SW 1271 (cell line): ENCODE measurements around the gene GNB1L.

ENCODE experiments used
- DNase-seq, 2 experiments: peaks; one replicate each; lab custom pipeline; 2025; lab: John Stamatoyannopoulos, UW

GNB1L gene

GRCh38 chr22:19876314-19876940 lies 21.8 kb upstream of the GNB1L start:
- DNase-seq = no peak

DNA sequence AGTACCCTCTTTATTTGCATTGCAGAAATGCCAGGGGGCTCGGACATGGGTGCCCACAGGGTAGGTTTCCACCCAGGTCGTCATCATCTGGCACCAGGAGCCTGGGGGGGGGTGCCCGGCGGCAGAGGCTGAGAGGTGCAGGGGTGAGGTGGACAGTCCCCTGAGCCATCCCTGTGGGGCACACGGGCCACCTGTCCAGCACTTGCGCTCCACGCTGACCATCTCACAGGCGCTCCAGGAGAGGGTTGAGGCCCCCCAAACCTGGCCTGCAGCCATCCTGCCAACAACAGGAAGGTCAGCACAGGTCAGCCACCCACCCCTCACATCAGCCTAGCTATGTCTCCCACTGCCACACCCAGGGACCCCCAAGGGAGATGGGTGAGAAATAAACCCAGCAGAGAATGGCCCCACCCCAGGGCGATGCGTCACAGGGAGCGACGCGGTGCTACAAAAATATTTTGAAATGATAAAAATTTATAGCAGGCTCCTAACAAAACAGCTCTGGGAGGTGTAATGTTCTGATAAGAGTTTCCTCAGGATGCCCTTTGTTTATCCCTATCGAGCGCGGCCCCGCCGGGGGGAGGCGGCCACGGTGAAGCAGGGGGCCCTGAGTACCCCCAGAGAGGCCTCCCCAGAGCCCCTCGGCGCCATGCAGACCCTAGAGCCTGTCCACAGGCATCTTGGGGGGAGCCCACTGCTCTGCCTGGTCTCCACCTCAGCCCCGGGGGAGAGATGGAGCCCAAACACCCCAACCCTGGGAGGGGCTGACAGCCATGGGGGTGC lies 21.0 kb upstream of the GNB1L start:
- DNase-seq = no peak

DNA sequence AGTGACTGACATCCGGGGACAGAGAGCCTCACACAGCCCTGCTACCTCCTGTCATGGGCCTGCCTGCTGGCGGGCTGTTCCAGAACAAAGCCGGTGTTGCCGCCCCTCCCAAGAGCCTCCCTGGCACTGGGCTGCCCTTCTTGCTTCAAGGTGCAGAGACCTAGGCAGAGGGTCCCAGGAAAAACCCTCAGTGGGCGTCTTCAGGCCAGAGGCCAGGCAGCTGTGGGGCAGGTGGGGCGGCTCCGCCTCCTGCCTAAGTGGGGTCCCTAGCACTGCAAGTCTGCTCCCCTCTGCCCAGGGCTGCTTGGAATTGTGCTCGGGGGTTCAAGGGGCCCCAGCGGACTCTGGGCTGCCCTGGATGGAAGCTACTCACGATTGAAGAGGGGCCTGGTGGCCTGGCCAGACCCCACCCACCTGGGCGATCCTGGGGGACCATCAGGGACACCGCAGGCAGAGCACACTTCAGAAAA lies 20.4 kb upstream of the GNB1L start:
- no peak for DNase-seq

GRCh38 chr22:19874307-19875060 lies 19.8 kb upstream of the GNB1L start:
- DNase-seq = no peak

GRCh38 chr22:19873960-19874306 lies 19.3 kb upstream of the GNB1L start:
- no peak for DNase-seq

DNA sequence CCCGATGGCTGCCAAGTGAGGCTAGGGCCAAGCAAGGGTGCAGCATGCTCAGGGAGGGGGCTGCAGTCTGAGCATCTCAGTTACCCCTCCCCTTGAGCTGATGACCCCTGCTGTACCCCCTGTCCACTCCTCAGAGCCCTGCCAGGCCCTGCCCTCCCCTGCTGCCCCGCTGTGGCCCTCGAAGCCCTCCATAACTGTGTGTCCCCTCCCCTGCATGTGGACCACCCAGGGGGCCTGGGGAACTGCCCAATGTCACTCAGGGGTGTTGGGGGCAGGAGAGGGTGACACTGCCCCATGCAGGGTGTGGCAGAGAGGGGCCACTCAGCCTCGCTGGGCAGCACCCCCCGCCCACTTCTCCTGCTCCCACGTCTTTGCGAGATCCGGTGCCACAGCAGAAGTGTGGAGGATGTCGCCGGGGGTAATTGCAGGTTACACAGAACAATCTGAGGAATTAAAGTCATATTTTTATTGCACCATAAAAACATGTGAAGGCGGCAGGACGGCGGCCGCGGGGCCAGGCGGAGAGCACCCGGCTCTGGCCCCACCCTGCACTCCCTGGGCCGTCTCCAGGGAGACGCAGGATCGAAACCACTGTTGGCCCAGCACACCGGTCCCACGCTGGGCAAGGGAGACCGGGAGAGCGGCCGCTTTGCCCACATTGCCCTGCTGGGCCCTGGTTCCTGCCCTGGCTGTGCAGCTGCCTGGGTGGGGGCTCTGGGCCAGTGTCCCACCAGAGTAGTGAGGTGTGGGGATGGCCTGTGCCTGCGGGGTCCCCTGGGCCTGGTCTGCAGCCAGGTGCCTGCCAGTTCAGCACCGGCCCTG lies 18.7 kb upstream of the GNB1L start:
- no peak for DNase-seq

- DNase-seq = no peak
These were observed 18.1 kb upstream of the GNB1L start for GRCh38 chr22:19872779-19873137.

DNA sequence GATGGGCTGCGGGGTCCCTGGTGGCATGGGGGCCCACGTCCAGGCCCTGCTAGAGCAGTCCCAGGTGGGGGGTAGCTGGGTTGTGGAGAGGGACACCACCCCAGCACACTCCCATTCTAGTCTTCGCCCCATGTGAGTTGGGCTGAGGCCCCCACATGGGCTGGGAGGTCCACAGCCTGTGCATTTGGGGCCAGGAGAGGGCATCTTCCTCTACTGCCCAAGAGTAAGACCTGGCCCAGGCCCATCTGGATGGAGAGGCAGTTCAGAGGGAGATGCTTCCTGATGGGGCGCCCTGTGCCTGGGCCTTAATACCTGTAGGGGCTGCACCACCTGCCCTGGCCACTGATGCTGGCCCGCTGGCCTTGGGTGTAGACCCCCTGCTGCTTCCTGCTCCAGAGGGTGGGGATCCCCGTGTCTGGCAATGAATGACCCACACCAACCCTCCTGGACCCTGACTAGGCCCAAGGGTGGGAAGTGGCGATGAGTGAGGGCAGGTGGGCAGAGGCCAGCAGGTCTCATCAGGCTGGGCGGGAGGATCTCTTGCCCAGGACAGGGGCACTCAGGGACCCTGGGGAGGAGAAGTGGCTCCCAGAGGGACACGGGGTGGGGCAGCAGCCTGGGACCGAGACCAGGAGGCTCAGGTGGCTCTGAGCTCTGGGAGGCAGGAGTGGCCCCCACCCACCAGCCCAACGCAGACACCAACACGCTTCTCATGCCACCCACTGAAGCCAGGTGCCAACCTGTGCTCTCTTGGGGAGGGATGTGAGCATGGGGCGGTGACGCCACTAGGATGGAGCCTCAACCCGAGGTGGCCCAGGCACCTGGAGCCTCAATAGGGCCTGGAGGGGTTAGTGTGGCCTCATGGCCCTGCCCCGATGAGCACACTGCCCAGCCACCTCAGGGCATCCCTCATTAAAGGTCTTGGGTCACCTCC lies 17.4 kb upstream of the GNB1L start:
- no peak for DNase-seq

- DNase-seq = no peak
These were observed 16.6 kb upstream of the GNB1L start for GRCh38 chr22:19871023-19871844.

- no peak for DNase-seq
These were observed 15.7 kb upstream of the GNB1L start for GRCh38 chr22:19870153-19871022.

GRCh38 chr22:19869497-19870152 lies 15.0 kb upstream of the GNB1L start:
- DNase-seq = no peak

GRCh38 chr22:19868773-19869471 lies 14.2 kb upstream of the GNB1L start:
- no peak for DNase-seq

GRCh38 chr22:19868333-19868732 lies 13.7 kb upstream of the GNB1L start:
- no peak for DNase-seq

GRCh38 chr22:19867617-19868016 lies 12.9 kb upstream of the GNB1L start:
- DNase-seq = no peak

DNA sequence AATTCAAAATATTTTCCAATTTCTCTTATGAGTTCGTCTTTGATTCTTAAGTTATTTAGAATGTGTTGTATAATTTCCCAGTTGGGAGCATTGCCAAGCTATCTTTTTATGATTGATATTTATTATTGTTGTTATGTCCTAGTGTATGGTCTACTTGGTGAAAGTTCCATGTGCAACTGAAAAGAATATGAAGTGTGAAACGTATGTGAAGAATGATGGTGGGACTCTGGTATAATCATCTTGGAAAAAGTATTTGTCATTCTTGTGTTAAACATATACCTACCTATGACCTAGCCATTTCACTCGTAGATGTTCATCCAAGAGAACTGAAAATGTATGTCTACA lies 12.0 kb upstream of the GNB1L start:
- no peak for DNase-seq

- DNase-seq = no peak
These were observed 10.6 kb upstream of the GNB1L start for GRCh38 chr22:19865141-19865829.

DNA sequence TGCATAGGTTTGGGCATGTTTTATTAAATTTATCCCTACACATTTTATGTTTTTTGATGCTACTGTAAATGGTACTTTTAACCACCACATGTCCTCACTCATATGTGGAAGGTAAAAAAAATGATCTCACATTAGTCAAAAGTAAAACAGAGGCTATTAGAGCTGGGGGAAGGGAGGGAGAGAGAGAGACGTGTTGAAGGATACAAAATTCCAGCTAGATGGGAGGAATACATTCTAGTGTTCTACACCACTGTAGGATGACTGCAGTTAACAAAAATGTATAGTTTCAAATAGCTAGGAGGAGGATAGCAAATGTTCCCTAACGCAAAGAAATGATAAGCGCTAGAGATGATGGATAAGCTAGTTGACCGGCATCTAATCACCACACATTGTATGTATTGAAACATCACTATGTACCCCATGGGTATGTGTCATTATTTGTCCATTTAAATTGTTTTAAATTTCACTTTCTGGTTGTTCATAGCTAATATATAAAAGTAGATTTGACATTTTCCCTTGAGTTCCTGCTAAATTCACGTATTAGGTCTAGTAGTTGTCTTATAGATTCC lies 9.9 kb upstream of the GNB1L start:
- no peak for DNase-seq
